OCI-LY3 (cell line): ENCODE results near the gene AKNA.

Source experiments
- EZH2phosphoT487 ChIP-seq: fragments of 200-600 bp; shearing (Covaris generic); IDR thresholded peaks from 2 replicates; pipeline ENCODE4 v1.6.1; 2018; ENCODE audit warnings: antibody characterized with exemption, mixed run types, low read depth
- TF ChIP-seq, protein P1 (sequence below): fragments of 200-600, 300-600 bp; sonication (generic); IDR thresholded peaks from 2 replicates; pipeline ENCODE4 v1.5.1; 2014; ENCODE audit warnings: antibody characterized with exemption, low read length, low read depth

DNA sequence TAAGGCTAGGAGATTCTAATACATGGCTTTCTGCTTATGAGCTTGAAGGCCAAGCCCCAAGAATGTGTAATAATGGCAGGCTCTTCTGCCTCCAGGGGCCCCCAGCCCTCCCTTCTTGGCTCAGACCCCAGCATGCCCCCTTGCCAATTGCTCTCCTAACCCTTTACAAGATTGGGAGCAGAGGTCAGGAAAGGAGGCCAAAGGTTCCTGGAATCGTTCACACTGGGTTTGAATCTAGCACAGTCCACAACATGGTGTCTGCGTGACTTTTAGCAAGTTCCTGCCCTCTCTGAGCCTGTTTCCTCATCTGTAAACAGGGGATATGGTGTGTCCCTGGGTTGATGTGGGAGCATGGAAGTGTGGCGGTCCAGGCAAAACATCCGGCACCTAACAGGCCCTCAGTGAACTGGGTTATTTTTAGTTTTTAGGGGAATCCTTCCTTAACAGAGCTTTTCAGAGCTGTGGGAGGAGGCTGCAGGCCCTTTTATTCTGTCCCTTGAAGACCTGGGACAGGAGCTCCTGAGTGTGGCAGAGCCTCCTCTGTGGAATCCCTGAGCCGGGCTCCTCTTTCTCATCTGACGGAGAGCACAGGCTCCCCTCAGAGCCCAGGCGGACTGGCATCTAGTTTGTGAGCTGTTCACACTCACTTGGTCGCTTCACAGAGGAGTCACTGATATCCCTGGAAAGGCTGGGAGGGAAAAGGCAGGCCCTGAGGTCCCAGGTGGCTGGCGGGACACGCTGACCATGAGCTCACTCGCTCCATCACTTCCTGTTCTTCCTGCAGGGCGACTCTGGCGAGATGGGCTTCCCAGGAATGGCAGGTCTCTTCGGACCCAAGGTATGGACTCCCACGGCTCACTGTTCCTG is 88.3 kb downstream of the AKNA start:
- TF ChIP-seq, protein P1, sequence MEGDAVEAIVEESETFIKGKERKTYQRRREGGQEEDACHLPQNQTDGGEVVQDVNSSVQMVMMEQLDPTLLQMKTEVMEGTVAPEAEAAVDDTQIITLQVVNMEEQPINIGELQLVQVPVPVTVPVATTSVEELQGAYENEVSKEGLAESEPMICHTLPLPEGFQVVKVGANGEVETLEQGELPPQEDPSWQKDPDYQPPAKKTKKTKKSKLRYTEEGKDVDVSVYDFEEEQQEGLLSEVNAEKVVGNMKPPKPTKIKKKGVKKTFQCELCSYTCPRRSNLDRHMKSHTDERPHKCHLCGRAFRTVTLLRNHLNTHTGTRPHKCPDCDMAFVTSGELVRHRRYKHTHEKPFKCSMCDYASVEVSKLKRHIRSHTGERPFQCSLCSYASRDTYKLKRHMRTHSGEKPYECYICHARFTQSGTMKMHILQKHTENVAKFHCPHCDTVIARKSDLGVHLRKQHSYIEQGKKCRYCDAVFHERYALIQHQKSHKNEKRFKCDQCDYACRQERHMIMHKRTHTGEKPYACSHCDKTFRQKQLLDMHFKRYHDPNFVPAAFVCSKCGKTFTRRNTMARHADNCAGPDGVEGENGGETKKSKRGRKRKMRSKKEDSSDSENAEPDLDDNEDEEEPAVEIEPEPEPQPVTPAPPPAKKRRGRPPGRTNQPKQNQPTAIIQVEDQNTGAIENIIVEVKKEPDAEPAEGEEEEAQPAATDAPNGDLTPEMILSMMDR: no peak
- TF ChIP-seq EZH2phosphoT487: no peak
